GM12874 (cell line): Measurements from ENCODE around the gene MED27.

ENCODE experiments used
- CTCF ChIP-seq: IDR thresholded peaks from 2 replicates; pipeline ENCODE4 v1.5.1; 2011; ENCODE audit warnings: low read depth, mild to moderate bottlenecking, control low read depth, low read length, moderate library complexity; ENCODE audit not compliant: insufficient read depth

The MED27 gene

GRCh38 chr9:131925677-131926177 is 153.9 kb downstream of the MED27 start:
- TF ChIP-seq CTCF: no peak

DNA sequence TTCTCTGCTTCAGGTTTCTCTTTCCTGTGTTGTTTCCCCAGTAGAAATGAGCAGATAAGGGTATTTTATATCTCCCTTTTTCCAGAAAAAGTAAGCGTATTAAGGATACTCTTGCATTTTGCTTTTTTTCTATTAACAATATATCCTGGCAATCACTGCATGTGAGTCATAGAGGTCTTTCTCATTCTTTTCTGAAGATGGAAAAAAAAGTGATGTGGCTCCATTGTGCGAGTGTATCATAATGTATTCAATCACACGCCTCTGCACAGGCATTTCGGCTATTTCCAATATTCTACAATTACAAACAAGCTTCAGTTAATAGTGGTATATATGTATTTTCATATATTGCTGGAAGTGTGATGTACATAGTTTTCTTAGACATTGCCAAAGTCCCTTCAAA is 155.9 kb downstream of the MED27 start:
- no peak for TF ChIP-seq CTCF

DNA sequence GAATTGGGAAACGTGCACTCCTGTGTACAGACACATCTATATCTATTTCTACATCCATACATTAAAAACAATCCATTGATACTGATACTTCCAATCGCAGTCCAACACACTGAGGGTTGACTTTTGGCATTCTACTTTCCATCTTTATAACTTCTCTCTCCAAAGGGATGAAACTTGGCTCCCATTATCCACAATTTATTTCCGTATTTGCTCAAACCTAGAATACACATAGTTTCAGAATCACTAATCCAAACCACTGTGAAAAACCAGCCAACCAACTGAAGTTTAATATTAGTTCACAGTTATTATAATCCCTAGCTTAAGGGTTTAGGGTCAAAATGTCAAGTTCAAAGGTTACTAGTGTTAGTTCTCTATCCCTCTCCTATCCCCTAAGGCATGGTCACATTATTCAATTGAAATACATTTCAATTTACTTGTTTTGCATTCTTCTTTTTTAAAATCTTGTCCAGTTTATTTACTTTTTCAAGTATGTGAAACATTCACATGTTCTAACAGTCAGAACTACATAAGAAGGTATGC is 156.5 kb downstream of the MED27 start:
- no peak for TF ChIP-seq CTCF

DNA sequence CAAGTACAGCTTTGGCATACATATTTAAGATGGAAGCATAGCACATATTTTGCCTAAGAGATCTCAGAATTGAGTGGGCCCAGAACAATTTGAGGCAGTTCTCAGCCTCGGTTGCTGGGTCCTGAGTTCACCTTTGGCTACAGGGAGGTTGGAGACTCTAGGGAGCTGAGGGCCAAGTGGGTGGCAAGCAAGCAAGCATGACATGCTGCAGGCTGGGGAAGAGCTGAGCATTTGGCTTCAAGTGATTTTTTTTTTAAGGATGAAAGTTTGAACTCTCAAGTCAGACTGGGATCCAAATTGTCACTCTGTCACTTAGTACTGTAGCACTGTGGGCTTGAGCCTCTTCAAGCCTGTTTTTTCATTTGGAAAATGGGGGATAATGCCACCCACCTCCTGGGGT is 160.5 kb downstream of the MED27 start:
- TF ChIP-seq CTCF: no peak

DNA sequence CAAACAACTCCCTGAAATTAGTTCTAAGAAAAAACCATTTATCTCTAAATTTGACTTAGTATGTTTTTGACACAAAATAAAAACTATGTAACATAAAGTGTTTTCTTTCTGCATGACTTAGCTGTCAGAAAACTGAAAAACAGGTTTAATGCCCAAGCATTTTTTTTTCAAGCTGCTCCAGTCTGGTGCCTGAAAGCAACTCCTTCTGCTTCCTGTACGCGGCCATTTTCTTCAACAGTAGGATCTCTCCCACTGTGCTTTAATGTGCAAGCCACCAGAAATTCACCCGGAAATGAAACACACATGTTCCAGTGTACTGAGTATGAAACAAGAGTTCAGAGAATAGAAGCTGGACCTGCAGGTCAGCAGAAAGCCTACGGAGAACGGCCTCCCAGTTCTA is 161.2 kb downstream of the MED27 start:
- no peak for TF ChIP-seq CTCF

GRCh38 chr9:131917009-131917408 is 162.7 kb downstream of the MED27 start:
- no peak for TF ChIP-seq CTCF

DNA sequence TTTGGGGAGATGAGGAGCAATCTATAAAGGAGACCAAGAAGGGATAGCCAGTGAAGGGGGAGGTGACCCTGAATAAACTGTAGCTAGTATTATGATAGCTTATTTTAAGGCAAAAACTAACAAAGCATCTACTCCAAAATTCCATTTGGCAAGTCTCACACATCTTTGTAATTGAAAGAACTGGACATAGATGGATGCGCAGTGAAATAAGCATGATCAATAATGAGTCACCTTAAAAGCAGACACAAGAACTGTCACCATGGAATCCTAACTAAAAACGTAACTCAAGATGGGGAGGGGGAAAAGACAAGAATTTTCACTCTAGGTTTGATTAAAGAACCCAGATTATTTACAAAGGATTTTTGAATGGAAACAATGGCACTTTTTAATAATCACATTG is 164.5 kb downstream of the MED27 start:
- no peak for TF ChIP-seq CTCF
